Measurements from ENCODE around the gene CFAP54.

Gene CFAP54, protein sequence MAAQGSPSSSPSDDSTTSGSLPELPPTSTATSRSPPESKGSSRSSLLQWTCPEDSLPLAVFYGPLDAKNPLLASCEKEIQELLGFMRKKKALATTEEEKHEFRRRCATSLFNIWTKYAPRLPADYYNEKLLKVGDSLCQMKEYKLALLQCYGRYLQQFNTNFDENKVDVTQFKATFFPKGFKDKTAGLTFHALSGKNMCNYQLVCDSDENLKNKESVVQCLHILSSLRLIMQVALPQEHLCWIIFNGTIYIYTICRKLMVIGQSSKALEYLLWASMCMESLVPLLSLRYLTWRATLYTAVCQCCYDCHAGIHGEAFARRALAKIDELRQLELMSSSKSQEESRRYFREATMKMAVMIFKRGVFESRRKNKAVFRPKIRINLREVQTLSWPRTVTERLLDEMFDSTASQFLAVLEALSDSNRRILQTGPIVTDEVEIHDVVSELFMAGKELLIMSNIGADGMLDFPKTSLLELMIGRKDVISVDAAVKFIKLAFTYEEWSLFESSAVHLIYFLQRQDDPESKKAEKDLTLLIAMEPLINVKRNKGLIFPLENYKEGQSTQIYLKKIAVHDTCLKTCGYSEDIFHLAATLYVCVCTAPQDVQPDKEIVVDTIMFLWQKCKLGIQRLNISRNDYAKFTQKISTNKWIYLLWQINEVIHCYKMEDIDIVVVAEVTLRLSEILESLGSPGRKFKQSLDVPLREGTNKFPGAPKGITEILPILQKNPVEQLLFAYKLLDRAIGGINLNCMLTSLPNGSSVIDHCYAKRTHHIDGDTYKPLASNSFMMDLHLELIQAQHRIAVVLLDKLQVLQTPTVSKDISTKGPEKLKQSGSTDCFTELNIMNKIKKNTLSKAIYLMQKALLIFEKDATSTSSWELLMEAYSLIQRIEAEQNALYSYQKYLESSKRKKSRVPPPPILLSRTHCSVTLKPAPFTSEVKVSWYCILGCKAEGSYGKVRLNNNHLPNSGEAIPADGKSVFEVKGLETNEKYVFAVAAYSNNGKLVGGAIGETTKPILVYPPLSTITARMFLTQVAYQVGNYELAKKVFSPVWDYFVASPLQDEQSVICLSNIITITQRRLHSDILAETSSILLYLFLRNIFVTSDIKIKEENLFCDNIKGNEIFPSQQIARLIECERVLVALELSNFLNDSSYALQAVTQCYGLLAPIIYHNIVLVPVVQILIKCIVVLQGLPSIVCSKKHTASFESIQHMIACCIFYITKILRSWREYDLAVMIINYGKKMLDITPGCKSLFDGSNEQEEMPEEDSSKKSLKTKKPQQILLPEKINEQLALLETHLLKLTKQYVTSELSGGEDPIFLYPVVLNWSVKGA (N-terminal part only)

DNA sequence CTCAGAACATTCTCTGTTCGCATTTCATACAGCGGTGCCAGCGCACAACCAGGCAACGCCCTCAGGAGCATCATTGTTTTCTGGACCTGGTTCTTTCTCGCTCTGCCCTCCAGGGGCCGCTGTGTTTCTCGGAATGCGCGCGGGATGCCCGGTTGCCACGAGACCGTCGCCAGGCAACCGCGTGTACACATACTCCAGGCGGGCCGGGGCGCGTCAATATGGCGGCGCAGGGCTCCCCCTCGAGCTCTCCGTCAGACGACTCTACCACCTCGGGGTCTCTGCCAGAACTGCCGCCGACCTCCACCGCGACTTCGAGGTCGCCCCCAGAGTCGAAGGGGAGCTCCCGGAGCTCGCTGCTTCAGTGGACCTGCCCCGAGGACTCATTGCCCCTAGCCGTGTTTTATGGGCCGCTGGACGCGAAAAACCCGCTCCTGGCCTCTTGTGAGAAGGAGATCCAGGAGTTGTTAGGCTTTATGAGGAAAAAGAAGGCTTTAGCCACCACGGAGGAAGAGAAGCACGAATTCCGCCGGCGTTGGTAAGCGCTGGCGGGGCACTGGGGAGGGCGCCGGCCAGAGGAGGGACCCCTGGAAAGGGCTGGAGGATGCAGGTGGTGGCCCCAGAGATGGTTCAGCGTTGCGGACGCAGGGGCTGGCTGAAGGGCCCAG lies at the start of gene CFAP54:
CFAP54 (plus strand) TSS at position 186 of the 665 bp plus-strand sequence; CDS start at position 219, 33 bp downstream.
- no peak within 1 kb of the TSS for H3K27ac ChIP-seq (ENCODE audit: low read depth, low read length, poor library complexity, severe bottlenecking)
- H3K4me2 ChIP-seq (ENCODE audit: low read length): peak within 1 kb of the TSS; percentile 92
- H3K4me3 ChIP-seq (ENCODE audit: low read depth, low read length, poor library complexity, severe bottlenecking): peak within 1 kb of the TSS; percentile 71
- no peaks in the 10 kb centered on the region for H3K9me2 ChIP-seq (ENCODE audit: low read depth, low read length)
- H3K36me3 ChIP-seq (ENCODE audit: insufficient read depth, low read length): no peaks in the 10 kb centered on the region
- H3K9ac ChIP-seq (ENCODE audit: low read length): peak within 1 kb of the TSS; percentile 52; the same call in 1 of the 2 replicates
- H3K9me3 ChIP-seq (ENCODE audit: low read length): no peaks in the 10 kb centered on the region
- no peaks in the 10 kb centered on the region for H3K27me3 ChIP-seq (ENCODE audit: insufficient read depth, low read length)
- no peaks in the 10 kb centered on the region for H3K79me2 ChIP-seq (ENCODE audit: insufficient read depth, low read length)
- TF ChIP-seq, protein P1, sequence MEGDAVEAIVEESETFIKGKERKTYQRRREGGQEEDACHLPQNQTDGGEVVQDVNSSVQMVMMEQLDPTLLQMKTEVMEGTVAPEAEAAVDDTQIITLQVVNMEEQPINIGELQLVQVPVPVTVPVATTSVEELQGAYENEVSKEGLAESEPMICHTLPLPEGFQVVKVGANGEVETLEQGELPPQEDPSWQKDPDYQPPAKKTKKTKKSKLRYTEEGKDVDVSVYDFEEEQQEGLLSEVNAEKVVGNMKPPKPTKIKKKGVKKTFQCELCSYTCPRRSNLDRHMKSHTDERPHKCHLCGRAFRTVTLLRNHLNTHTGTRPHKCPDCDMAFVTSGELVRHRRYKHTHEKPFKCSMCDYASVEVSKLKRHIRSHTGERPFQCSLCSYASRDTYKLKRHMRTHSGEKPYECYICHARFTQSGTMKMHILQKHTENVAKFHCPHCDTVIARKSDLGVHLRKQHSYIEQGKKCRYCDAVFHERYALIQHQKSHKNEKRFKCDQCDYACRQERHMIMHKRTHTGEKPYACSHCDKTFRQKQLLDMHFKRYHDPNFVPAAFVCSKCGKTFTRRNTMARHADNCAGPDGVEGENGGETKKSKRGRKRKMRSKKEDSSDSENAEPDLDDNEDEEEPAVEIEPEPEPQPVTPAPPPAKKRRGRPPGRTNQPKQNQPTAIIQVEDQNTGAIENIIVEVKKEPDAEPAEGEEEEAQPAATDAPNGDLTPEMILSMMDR (IDR thresholded peaks at IDR 0.05; ENCODE audit: low read length): peak; percentile 83
- no peak for TF ChIP-seq EZH2 (IDR thresholded peaks at IDR 0.05; ENCODE audit: borderline replicate concordance, low read length)
- peak within 1 kb of the TSS; percentile 68; the same call in 1 of the 2 replicates for H2AFZ ChIP-seq (ENCODE audit: low read length)
- peaks cover 6% of the 10 kb centered on the region for H3K4me1 ChIP-seq (ENCODE audit: insufficient read depth, low read length, severe bottlenecking)
- no peaks in the 10 kb centered on the region for H4K20me1 ChIP-seq (ENCODE audit: insufficient read depth, low read length)
- H3F3A ChIP-seq (ENCODE audit: insufficient read depth, low read length): no peaks in the 10 kb centered on the region

DNA sequence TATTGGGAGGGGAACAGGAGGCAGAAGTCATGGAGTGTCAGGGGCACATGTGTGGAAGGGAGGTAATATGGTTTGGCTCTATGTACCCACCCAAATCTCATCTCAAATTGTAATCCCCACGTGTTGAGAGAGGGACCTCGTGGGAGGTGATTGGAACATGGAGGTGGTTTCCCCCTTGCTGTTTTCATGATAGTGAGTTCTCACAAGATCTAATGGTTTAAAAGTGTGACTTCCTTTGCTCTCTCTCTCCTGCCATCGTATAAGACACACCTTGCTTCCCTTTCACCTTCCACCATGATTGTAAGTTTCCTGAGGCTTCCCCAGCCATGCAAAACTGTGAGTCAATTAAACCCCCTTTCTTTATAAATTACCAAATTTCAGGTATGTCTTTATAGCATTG lies 47.6 kb upstream of the CFAP54 start:
- Histone ChIP-seq H3K27me3 (ENCODE audit: insufficient read depth, low read length) (no peaks in the 10 kb centered on the region), H3K9me2 (ENCODE audit: low read depth, low read length) (no peaks in the 10 kb centered on the region), H3K36me3 (ENCODE audit: insufficient read depth, low read length) (no peaks in the 10 kb centered on the region), H3K4me2 (ENCODE audit: low read length) (no peak overlapping the region), H3K79me2 (ENCODE audit: insufficient read depth, low read length) (no peaks in the 10 kb centered on the region), H3F3A (ENCODE audit: insufficient read depth, low read length) (no peaks in the 10 kb centered on the region), H3K4me1 (ENCODE audit: insufficient read depth, low read length, severe bottlenecking) (no peaks in the 10 kb centered on the region), H4K20me1 (ENCODE audit: insufficient read depth, low read length) (no peaks in the 10 kb centered on the region), H3K27ac (ENCODE audit: low read depth, low read length, poor library complexity, severe bottlenecking) (no peak overlapping the region), H3K9ac (ENCODE audit: low read length) (no peak overlapping the region), H3K4me3 (ENCODE audit: low read depth, low read length, poor library complexity, severe bottlenecking) (no peak overlapping the region), H2AFZ (ENCODE audit: low read length) (no peak overlapping the region), H3K9me3 (ENCODE audit: low read length) (no peaks in the 10 kb centered on the region)
- TF ChIP-seq, protein P1 (IDR thresholded peaks at IDR 0.05; ENCODE audit: low read length): no peak
- no peak for TF ChIP-seq EZH2 (IDR thresholded peaks at IDR 0.05; ENCODE audit: borderline replicate concordance, low read length)

DNA sequence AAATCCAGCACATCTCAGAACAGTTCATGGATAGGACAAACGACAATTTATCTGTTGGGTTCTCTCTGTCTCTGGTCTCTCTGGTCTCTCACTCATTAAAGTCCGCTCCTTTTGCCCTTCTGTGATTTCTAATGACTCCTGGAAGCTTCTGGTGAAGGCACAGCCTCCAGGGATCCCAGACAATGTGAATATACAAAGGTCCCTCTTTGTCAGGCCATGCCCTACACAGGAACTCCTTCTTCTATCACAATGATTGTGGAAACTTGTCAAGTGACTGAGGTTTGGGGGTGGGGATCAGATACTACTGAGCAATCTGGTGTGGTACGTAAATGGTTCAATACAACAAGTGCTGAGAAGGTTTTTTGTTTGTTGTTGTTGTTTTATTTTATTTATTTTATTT lies 46.5 kb upstream of the CFAP54 start:
- H3K9me2 ChIP-seq (ENCODE audit: low read depth, low read length): no peaks in the 10 kb centered on the region
- no peaks in the 10 kb centered on the region for H3F3A ChIP-seq (ENCODE audit: insufficient read depth, low read length)
- H3K79me2 ChIP-seq (ENCODE audit: insufficient read depth, low read length): no peaks in the 10 kb centered on the region
- H3K4me3 ChIP-seq (ENCODE audit: low read depth, low read length, poor library complexity, severe bottlenecking): no peak overlapping the region
- H3K9me3 ChIP-seq (ENCODE audit: low read length): no peaks in the 10 kb centered on the region
- H3K4me2 ChIP-seq (ENCODE audit: low read length): no peak overlapping the region
- H4K20me1 ChIP-seq (ENCODE audit: insufficient read depth, low read length): no peaks in the 10 kb centered on the region
- no peak overlapping the region for H2AFZ ChIP-seq (ENCODE audit: low read length)
- H3K27ac ChIP-seq (ENCODE audit: low read depth, low read length, poor library complexity, severe bottlenecking): no peak overlapping the region
- no peaks in the 10 kb centered on the region for H3K27me3 ChIP-seq (ENCODE audit: insufficient read depth, low read length)
- H3K36me3 ChIP-seq (ENCODE audit: insufficient read depth, low read length): no peaks in the 10 kb centered on the region
- H3K4me1 ChIP-seq (ENCODE audit: insufficient read depth, low read length, severe bottlenecking): no peaks in the 10 kb centered on the region
- TF ChIP-seq, protein P1 (IDR thresholded peaks at IDR 0.05; ENCODE audit: low read length): no peak
- TF ChIP-seq EZH2 (IDR thresholded peaks at IDR 0.05; ENCODE audit: borderline replicate concordance, low read length): no peak
- H3K9ac ChIP-seq (ENCODE audit: low read length): no peak overlapping the region

Measured in OCI-LY1 (cell line).